ENCODE results near the gene TASOR.

Gene TASOR

GRCh38 chr3:56680054-56680580 lies 2.9 kb downstream of the TASOR start:
- TF ChIP-seq ZBTB7A (IDR thresholded peaks at IDR 0.05; ENCODE audit: low read depth) (no peak), FOXM1 (IDR thresholded peaks at IDR 0.05; ENCODE audit: borderline replicate concordance, low read depth) (no peak), RAD21 (IDR thresholded peaks at IDR 0.05; ENCODE audit: low read depth) (no peak), CREB1 (IDR thresholded peaks at IDR 0.05; ENCODE audit: low read depth) (no peak), YY1 (IDR thresholded peaks at IDR 0.05; ENCODE audit: low read depth) (no peak), REST (IDR thresholded peaks at IDR 0.05; ENCODE audit: low read depth) (no peak), TCF12 (IDR thresholded peaks at IDR 0.05; ENCODE audit: low read depth) (no peak), USF1 (IDR thresholded peaks at IDR 0.05) (no peak), CEBPB (IDR thresholded peaks at IDR 0.05) (no peak), EGR1 (IDR thresholded peaks at IDR 0.05) (no peak)

GRCh38 chr3:56677286-56677685 lies 5.8 kb downstream of the TASOR start:
- no peak for TF ChIP-seq ZBTB7A (IDR thresholded peaks at IDR 0.05; ENCODE audit: low read depth)
- TF ChIP-seq TCF12 (IDR thresholded peaks at IDR 0.05; ENCODE audit: low read depth), result no peak
- no peak for TF ChIP-seq CREB1 (IDR thresholded peaks at IDR 0.05; ENCODE audit: low read depth)

GRCh38 chr3:56673781-56674457 lies 9.1 kb downstream of the TASOR start:
- no peak for TF ChIP-seq RAD21 (IDR thresholded peaks at IDR 0.05; ENCODE audit: low read depth)
- no peak for TF ChIP-seq CEBPB (IDR thresholded peaks at IDR 0.05)
- TF ChIP-seq NFIC (IDR thresholded peaks at IDR 0.05), result no peak
- TF ChIP-seq USF1 (IDR thresholded peaks at IDR 0.05), result no peak
- no peak for TF ChIP-seq FOXM1 (IDR thresholded peaks at IDR 0.05; ENCODE audit: borderline replicate concordance, low read depth)
- TF ChIP-seq TCF12 (IDR thresholded peaks at IDR 0.05; ENCODE audit: low read depth), result no peak
- no peak for TF ChIP-seq YY1 (IDR thresholded peaks at IDR 0.05; ENCODE audit: low read depth)
- no peak for TF ChIP-seq EP300 (IDR thresholded peaks at IDR 0.05; ENCODE audit: borderline replicate concordance)
- no peak for TF ChIP-seq CREB1 (IDR thresholded peaks at IDR 0.05; ENCODE audit: low read depth)
- TF ChIP-seq TEAD4 (IDR thresholded peaks at IDR 0.05), result no peak
- no peak for TF ChIP-seq ZBTB7A (IDR thresholded peaks at IDR 0.05; ENCODE audit: low read depth)
- TF ChIP-seq REST (IDR thresholded peaks at IDR 0.05; ENCODE audit: low read depth), result no peak
- TF ChIP-seq TAF1 (IDR thresholded peaks at IDR 0.05; ENCODE audit: low read depth), result no peak
- TF ChIP-seq EGR1 (IDR thresholded peaks at IDR 0.05), result no peak
- TF ChIP-seq MAX (IDR thresholded peaks at IDR 0.05), result no peak

- TF ChIP-seq RAD21 (IDR thresholded peaks at IDR 0.05; ENCODE audit: low read depth) (no peak), YY1 (IDR thresholded peaks at IDR 0.05; ENCODE audit: low read depth) (no peak), MAX (IDR thresholded peaks at IDR 0.05) (no peak), EGR1 (IDR thresholded peaks at IDR 0.05) (no peak), ZBTB7A (IDR thresholded peaks at IDR 0.05; ENCODE audit: low read depth) (no peak), TEAD4 (IDR thresholded peaks at IDR 0.05) (no peak), EP300 (IDR thresholded peaks at IDR 0.05; ENCODE audit: borderline replicate concordance) (no peak), REST (IDR thresholded peaks at IDR 0.05; ENCODE audit: low read depth) (no peak), TCF12 (IDR thresholded peaks at IDR 0.05; ENCODE audit: low read depth) (no peak), TAF1 (IDR thresholded peaks at IDR 0.05; ENCODE audit: low read depth) (no peak), USF1 (IDR thresholded peaks at IDR 0.05) (no peak), FOXM1 (IDR thresholded peaks at IDR 0.05; ENCODE audit: borderline replicate concordance, low read depth) (no peak)
Observed at GRCh38 chr3:56667973-56668579, 15.0 kb downstream of the TASOR start.
